SK-N-SH (cell line): ENCODE data around the gene MBD3. TPM values are rescaled to one million over a fixed set of nuclear protein-coding genes. Genes with fewer than 3 reads are reported as not detected.
A peak's percentile ranks its signal among the peaks of the same experiment; 100 is the strongest.

Experiments
- CTCF ChIA-PET: fragments of 300-600, 350-600 bp; formaldehyde crosslinking; extraction: SDS; loops from one replicate; lab custom pipeline; 2021; lab: Yijun Ruan, JAX
- POLR2A ChIA-PET: fragments of 350-600 bp; sonication (Branson Sonifier 250); formaldehyde crosslinking; extraction: SDS; loops from one replicate; lab custom pipeline; 2020; ENCODE audit warnings: antibody characterized with exemption, inconsistent platforms; lab: Yijun Ruan, JAX
- DNase-seq: peaks from one replicate; pipeline ENCODE4 v3.0.0; 2012
- H2AFZ ChIP-seq: fragments of 200-600 bp; sonication (generic); 2 replicates; pipeline ENCODE4 v1.8.1; 2016; ENCODE audit warnings: antibody characterized with exemption, mild to moderate bottlenecking, low read depth
- H3F3A ChIP-seq: fragments of 200-600 bp; sonication (generic); replicated peaks from 2 replicates; pipeline ENCODE3; 2016; ENCODE audit warnings: antibody characterized with exemption, mild to moderate bottlenecking; ENCODE audit not compliant: insufficient read depth
- H3K27ac ChIP-seq, 2 experiments: fragments of 200-500 bp in 1 of 2; fragments of 200-600 bp in 1 of 2; sonication (Bioruptor generic) in 1 of 2; sonication (generic), shearing (Covaris generic) in 1 of 2; 2 replicates each; pipeline versions ENCODE4 v1.5.1 to v1.6.1; 2014 to 2016; ENCODE audit warnings: low read depth in 2 of 2, inconsistent platforms in 1 of 2, low read length in 1 of 2, mild to moderate bottlenecking in 1 of 2, mixed read lengths in 1 of 2
- H3K27me3 ChIP-seq: fragments of 200-600 bp; sonication (generic), shearing (Covaris generic); 2 replicates; pipeline ENCODE4 v1.6.1; 2016; ENCODE audit warnings: mixed run types; ENCODE audit not compliant: insufficient read depth
- H3K36me3 ChIP-seq, 2 experiments: fragments of 200-500 bp in 1 of 2; fragments of 200-600 bp in 1 of 2; sonication (Bioruptor generic) in 1 of 2; sonication (generic) in 1 of 2; replicated peaks in 1 of 2; 2 replicates each; pipeline versions ENCODE3 to v1.5.1; 2014 to 2016; ENCODE audit warnings: low read length in 1 of 2, mild to moderate bottlenecking in 1 of 2; ENCODE audit not compliant: insufficient read depth in 2 of 2, control insufficient read depth in 1 of 2
- H3K4me1 ChIP-seq, 2 experiments: fragments of 200-500 bp in 1 of 2; fragments of 200-600 bp in 1 of 2; sonication (Bioruptor generic) in 1 of 2; sonication (generic), shearing (Covaris generic) in 1 of 2; 2 replicates each; pipeline versions ENCODE4 v1.5.1 to v1.6.1; 2014 to 2016; ENCODE audit warnings: low read depth in 1 of 2, low read length in 1 of 2, mixed run types in 1 of 2; ENCODE audit not compliant: insufficient read depth in 2 of 2, control insufficient read depth in 1 of 2
- H3K4me2 ChIP-seq: fragments of 200-600 bp; sonication (generic), shearing (Covaris generic); 2 replicates; pipeline ENCODE4 v1.6.1; 2017; ENCODE audit warnings: mixed run types
- H3K4me3 ChIP-seq, 2 experiments: fragments of 200-500 bp in 1 of 2; fragments of 200-600 bp in 1 of 2; sonication (Bioruptor generic) in 1 of 2; sonication (generic), shearing (Covaris generic) in 1 of 2; 2 replicates each; pipeline versions ENCODE4 v1.5.1 to v1.8.1; 2014 to 2016; ENCODE audit warnings: low read depth in 2 of 2, inconsistent platforms in 1 of 2, low read length in 1 of 2, mild to moderate bottlenecking in 1 of 2, mixed read lengths in 1 of 2, moderate library complexity in 1 of 2
- H3K79me2 ChIP-seq: fragments of 200-600 bp; sonication (generic); 2 replicates; pipeline ENCODE4 v1.8.1; 2017; ENCODE audit warnings: mild to moderate bottlenecking; ENCODE audit not compliant: insufficient read depth
- H3K9ac ChIP-seq: fragments of 200-600 bp; sonication (generic); 2 replicates; pipeline ENCODE4 v1.6.1; 2017; ENCODE audit warnings: mixed run types
- H3K9me2 ChIP-seq: fragments of 200-600 bp; sonication (generic); 2 replicates; pipeline ENCODE4 v1.6.1; 2017; ENCODE audit warnings: mixed run types
- H3K9me3 ChIP-seq: fragments of 200-600 bp; sonication (generic); 2 replicates; pipeline ENCODE4 v1.6.1; 2017; ENCODE audit warnings: mixed run types, mild to moderate bottlenecking, moderate library complexity
- H4K20me1 ChIP-seq: fragments of 200-600 bp; sonication (generic); 2 replicates; pipeline ENCODE4 v1.6.1; 2017; ENCODE audit warnings: mild to moderate bottlenecking, mixed run types; ENCODE audit not compliant: insufficient read depth
- CHD2 ChIP-seq: fragments of 150-350 bp; IDR thresholded peaks from 2 replicates; pipeline ENCODE4 v1.6.1; 2018; ENCODE audit warnings: low read length; ENCODE audit not compliant: partially characterized antibody
- FOSL2 ChIP-seq: IDR thresholded peaks from 2 replicates; pipeline ENCODE4 v1.4.0; 2012; ENCODE audit warnings: low read depth, mild to moderate bottlenecking, moderate library complexity, borderline replicate concordance
- MXI1 ChIP-seq: IDR thresholded peaks from 2 replicates; pipeline ENCODE4 v1.6.1; 2012; ENCODE audit warnings: mild to moderate bottlenecking, low read depth, low read length, improper control_type of control experiment
- NRF1 ChIP-seq: IDR thresholded peaks from 2 replicates; pipeline ENCODE4 v1.6.1; 2012; ENCODE audit warnings: low read depth, mild to moderate bottlenecking, low read length
- POLR2AphosphoS5 ChIP-seq: IDR thresholded peaks from 2 replicates; pipeline ENCODE4 v1.6.1; 2012; ENCODE audit warnings: low read depth, low read length
- REST ChIP-seq: IDR thresholded peaks from 2 replicates; pipeline ENCODE4 v1.6.1; 2012; ENCODE audit warnings: mild to moderate bottlenecking, low read depth, low read length, moderate library complexity
- RFX5 ChIP-seq: IDR thresholded peaks from 2 replicates; pipeline ENCODE4 v1.6.1; 2012; ENCODE audit warnings: mild to moderate bottlenecking, improper control_type of control experiment, low read length
- SIN3A ChIP-seq: IDR thresholded peaks from 2 replicates; pipeline ENCODE4 v1.6.1; 2012; ENCODE audit warnings: low read depth, mild to moderate bottlenecking, low read length, moderate library complexity, borderline replicate concordance
- TAF1 ChIP-seq: IDR thresholded peaks from 2 replicates; pipeline ENCODE4 v1.6.1; 2012; ENCODE audit warnings: low read depth, mild to moderate bottlenecking, low read length, moderate library complexity, borderline replicate concordance
- YY1 ChIP-seq: IDR thresholded peaks from 2 replicates; pipeline ENCODE4 v1.4.0; 2012; ENCODE audit warnings: low read depth, mild to moderate bottlenecking
- ZBTB33 ChIP-seq: IDR thresholded peaks from 2 replicates; pipeline ENCODE4 v1.4.0; 2012; ENCODE audit warnings: low read depth, borderline replicate concordance
- WGBS: methylation state at CpG from one replicate; pipeline ENCODE4 v1.1.6; 2017; ENCODE audit warnings: low lambda C conversion rate; 5-methylcytosine and 5-hydroxymethylcytosine counted together
- polyA plus RNA-seq, 3 experiments: library from polyadenylated mRNA; depleted of rRNA; stranded (reverse); fragments of >200 nt; gene quantifications; 2 replicates each; pipeline ENCODE4 v1.2.3, GENCODE V29; 2012

Gene MBD3
- polyA plus RNA-seq, 1 of the 3 experiments (the other 2 are of a cell fraction) = 96.5 TPM

GRCh38 chr19:1566392-1567115 is 26.1 kb downstream of the MBD3 start:
- Histone ChIP-seq H4K20me1 (peaks cover 48% of the 10 kb centered on the region), H3K27ac (peak overlapping the region; percentile 86), H3K9me2 (no peaks in the 10 kb centered on the region), H3K27me3 (no peaks in the 10 kb centered on the region), H2AFZ (no peak overlapping the region), H3K36me3 (no peaks in the 10 kb centered on the region), H3K4me1 (peaks cover 0 to 12% of the 10 kb centered on the region in 2 experiments; a peak in 2 of 4 replicates), H3K4me2 (peak overlapping the region; percentile 95), H3K4me3 (peak overlapping the region; percentile 66 to 93), H3K79me2 (peaks cover 58% of the 10 kb centered on the region), H3F3A (peaks cover 6% of the 10 kb centered on the region), H3K9me3 (no peaks in the 10 kb centered on the region), H3K9ac (peak overlapping the region; percentile 99)
- no peak for TF ChIP-seq FOSL2
- peak; percentile 79; the same call in 1 of the 2 replicates for TF ChIP-seq TAF1
- no peak for TF ChIP-seq NRF1
- peak; percentile 32; the same call in 1 of the 2 replicates for TF ChIP-seq YY1
- 0 out of 2 replicates have a peak, but pooled peaks have one; percentile 27 for TF ChIP-seq MXI1
- TF ChIP-seq REST = peak; percentile 59; the same call in 1 of the 2 replicates
- peak; percentile 84 for TF ChIP-seq POLR2AphosphoS5
- peak; percentile 69; the same call in 1 of the 2 replicates for TF ChIP-seq SIN3A
- TF ChIP-seq ZBTB33 = no peak
- ChIA-PET CTCF (interaction anchor here (0.8 to 5.0 kb wide), 4 partner anchors 21 to 272 kb away, joined by 3 to 37 read pairs (median 5); no protein-coding TSS in a partner anchor), POLR2A (interaction anchor here (0.7 to 1.7 kb wide), 7 partner anchors 10 to 161 kb away, joined by 3 to 7 read pairs (median 3); no protein-coding TSS in a partner anchor)
- 3% methylated on average over 10 of the region's 42 CpGs for WGBS
- peak; percentile 95 for DNase-seq

DNA sequence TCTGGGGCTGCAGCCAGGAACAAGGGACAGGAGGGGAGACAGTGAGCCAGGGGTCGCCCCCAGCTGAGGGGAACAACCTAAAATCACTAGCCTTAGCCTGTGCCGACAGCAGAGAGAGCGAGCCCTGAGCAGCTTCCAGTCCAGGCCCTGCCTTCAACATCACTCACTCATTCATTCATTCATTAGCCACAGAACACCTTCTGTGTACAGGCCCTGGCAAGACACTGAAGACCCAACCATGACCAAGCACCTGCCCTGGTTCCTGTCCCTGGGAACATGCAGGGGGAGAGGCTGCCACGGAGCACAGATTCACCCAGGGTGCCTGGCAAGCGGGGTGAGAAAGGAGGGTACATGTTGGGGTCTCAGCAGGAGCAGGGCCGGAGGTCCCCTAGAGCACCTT is 29.4 kb downstream of the MBD3 start:
- no peak overlapping the region for H3K4me2 ChIP-seq
- H3K9ac ChIP-seq = no peak overlapping the region
- no peak overlapping the region for H3K4me3 ChIP-seq
- no peaks in the 10 kb centered on the region for H3K27me3 ChIP-seq
- ChIA-PET POLR2A (no interaction called here), CTCF (interaction anchor here (0.7 to 5.0 kb wide), 4 partner anchors 12 to 263 kb away, joined by 3 to 37 read pairs (median 4); partner anchors contain the start of gene UQCR11)
- H3F3A ChIP-seq = no peaks in the 10 kb centered on the region
- TF ChIP-seq YY1 = no peak
- no peak for TF ChIP-seq RFX5
- TF ChIP-seq CHD2 = no peak
- H4K20me1 ChIP-seq = peaks cover 81% of the 10 kb centered on the region
- no peak overlapping the region for H3K27ac ChIP-seq
- no peaks in the 10 kb centered on the region for H3K9me2 ChIP-seq
- H3K79me2 ChIP-seq = peaks cover 91% of the 10 kb centered on the region
- no peak for DNase-seq
- no peaks in the 10 kb centered on the region for H3K9me3 ChIP-seq
- H2AFZ ChIP-seq = no peak overlapping the region
- WGBS = 100% methylated on average over 2 of the region's 6 CpGs
- no peaks in the 10 kb centered on the region for H3K36me3 ChIP-seq
- H3K4me1 ChIP-seq = peaks cover 0 to 8% of the 10 kb centered on the region in 2 experiments; a peak in 2 of 4 replicates
